Choroid plexus epithelial cell (primary cell): Measurements from ENCODE around the gene MATN1.
A peak's percentile ranks its signal among the peaks of the same experiment; 100 is the strongest.

Experiments used
- DNase-seq: peaks from one replicate; pipeline ENCODE4 v3.0.0-alpha.2; 2010; ENCODE audit warnings: low read depth
- H3K4me3 ChIP-seq: 2 replicates; pipeline ENCODE4 v1.5.1; 2011; ENCODE audit warnings: low read depth, mild to moderate bottlenecking, control low read depth, low read length, moderate library complexity
- CTCF ChIP-seq: conservative IDR thresholded peaks from 2 replicates; pipeline ENCODE4 v1.5.1; 2011; ENCODE audit warnings: low read depth, mild to moderate bottlenecking, control low read depth, inconsistent platforms, low read length, moderate library complexity

MATN1 gene

GRCh38 chr1:30764939-30765555 is 41.7 kb upstream of the MATN1 start:
- no peak for TF ChIP-seq CTCF

DNA sequence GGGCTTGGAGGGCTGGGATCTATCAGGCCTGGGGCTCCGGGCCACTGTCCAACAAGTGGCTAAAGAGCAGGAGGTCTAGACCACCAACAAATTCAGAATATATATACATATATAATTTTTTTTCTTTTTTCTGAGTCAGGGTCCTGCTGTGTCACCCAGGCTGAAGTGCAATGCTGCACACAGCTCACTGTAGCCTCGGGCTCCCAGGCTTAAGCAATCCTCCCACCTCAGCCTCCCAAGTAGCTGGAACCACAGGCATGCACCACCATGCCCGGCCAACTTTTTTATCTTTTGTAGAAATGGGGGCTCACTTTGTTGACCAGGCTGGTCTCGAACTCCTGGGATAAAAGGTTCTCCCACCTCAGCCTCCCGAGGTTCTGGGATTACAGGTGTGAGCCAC is 41.0 kb upstream of the MATN1 start:
- no peak for DNase-seq
- TF ChIP-seq CTCF: no peak
- H3K4me3 ChIP-seq: no peak overlapping the region

More at GRCh38 chr1:30764939-30765555, 41.7 kb upstream of the MATN1 start:
- no peak for DNase-seq
- H3K4me3 ChIP-seq: no peak overlapping the region

DNA sequence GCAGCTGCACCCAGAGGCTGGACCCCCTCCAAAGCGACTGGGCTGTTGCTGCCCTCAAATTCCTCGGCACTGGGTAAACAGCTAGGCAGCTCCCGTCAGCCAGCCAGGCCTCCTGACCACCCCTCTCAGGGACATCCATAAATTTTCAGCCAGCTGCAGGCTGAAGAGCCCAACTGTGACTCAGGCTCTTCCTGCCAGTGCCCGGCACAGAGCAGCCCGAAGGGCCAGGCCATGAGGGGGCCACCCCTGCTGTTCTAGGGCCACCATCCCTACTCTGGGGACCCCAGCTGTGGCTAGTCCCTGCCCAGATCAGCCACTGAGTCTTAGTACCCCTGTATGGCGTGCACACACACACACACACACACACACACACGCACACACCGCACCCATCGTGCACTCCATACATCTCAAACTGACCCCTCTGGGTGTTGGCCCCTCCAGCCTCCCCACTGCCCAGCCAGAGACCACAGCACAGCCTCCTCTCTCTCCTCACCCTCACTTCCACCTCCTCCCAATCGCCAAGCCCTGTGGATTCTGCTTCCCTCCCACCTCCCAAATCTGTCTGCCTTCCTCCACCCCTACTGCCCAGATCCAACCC is 40.4 kb upstream of the MATN1 start:
- no peak for TF ChIP-seq CTCF
- DNase-seq: peak; percentile 24
- no peak overlapping the region for H3K4me3 ChIP-seq

DNA sequence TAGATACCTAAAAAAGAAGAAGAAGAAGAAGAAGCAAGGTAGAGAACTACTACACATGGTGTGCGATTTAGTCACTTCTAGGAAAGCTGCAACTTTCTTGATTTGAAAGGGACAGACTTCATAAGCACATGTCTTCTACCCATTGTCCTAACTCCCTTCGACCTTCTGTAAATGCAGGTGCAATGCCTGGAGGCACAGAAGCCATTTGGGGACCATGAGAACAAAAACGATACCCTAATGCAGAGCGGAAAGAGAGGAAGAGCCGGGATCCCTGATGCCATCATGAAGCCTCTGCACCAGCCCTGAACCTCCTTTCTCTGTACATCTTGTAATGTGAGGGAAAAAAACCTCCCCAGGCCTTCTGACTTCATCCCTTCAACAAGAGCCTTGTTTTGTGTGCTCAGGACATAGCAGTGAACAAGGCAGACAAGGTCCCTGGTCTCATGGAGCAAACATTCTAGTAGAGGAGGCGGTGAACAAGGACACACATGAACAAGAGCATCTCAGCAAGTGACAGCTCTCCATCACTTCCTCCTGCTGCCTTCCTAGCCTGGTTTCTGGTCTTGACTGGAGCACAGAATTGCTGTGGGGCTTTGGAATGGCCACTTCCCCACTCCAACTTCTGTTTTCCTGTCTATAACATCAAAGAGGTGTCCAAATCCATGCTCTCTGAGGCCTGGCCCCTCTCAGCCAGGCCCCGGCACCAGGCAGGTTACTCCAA is 39.7 kb upstream of the MATN1 start:
- H3K4me3 ChIP-seq: no peak overlapping the region
- no peak for TF ChIP-seq CTCF
- no peak for DNase-seq

GRCh38 chr1:30762152-30762929 is 39.0 kb upstream of the MATN1 start:
- no peak for DNase-seq

More at GRCh38 chr1:30762152-30762929, 39.0 kb upstream of the MATN1 start:
- no peak overlapping the region for H3K4me3 ChIP-seq
- no peak for TF ChIP-seq CTCF
